ENCODE data around the gene VPS18.
A peak's percentile ranks its signal among the peaks of the same experiment; 100 is the strongest.

The VPS18 gene

DNA sequence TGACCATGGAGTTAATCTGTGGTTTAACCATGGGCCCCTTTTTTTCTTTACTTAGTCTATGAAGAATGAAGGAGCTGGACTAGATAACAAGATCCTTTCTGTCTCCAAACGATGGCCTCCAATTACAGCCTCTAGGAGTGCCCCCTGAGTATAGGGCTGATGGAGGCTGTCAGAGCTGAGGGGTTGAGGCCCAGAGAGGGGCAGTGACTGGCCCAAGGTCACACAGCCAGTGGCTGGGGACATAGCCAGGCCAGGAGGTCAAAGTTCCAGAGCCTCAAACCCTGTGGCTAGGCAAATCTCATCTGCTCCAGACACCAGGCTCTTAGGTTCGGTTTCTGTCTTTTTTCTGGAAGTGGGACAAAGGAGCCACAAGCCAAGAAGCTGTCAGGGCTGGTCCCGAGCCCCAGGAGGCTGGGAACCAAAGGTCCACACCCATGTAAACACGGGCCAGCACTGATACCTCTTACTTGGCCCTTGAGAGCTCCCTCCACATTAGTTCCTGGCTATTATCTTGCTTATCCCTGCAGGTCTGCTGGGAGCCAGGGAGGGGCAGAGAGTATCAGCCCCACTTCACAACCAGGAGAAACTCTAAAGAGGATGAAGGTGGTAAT, 30.5 kb upstream of the VPS18 start:
- no peak for DNase-seq
- H3K27me3 ChIP-seq (ENCODE audit: insufficient read depth, low read depth, severe bottlenecking) = no peaks in the 10 kb centered on the region
- H3K4me3 ChIP-seq (ENCODE audit: low read depth, low read length) = no peak overlapping the region
- no peaks in the 10 kb centered on the region for H3K36me3 ChIP-seq
- peak overlapping the region; percentile 44; the same call in 1 of the 2 replicates for H3K27ac ChIP-seq
- TF ChIP-seq, protein P1, sequence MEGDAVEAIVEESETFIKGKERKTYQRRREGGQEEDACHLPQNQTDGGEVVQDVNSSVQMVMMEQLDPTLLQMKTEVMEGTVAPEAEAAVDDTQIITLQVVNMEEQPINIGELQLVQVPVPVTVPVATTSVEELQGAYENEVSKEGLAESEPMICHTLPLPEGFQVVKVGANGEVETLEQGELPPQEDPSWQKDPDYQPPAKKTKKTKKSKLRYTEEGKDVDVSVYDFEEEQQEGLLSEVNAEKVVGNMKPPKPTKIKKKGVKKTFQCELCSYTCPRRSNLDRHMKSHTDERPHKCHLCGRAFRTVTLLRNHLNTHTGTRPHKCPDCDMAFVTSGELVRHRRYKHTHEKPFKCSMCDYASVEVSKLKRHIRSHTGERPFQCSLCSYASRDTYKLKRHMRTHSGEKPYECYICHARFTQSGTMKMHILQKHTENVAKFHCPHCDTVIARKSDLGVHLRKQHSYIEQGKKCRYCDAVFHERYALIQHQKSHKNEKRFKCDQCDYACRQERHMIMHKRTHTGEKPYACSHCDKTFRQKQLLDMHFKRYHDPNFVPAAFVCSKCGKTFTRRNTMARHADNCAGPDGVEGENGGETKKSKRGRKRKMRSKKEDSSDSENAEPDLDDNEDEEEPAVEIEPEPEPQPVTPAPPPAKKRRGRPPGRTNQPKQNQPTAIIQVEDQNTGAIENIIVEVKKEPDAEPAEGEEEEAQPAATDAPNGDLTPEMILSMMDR (IDR thresholded peaks at IDR 0.05; ENCODE audit: low read depth, low read length) = no peak
- H3K9me3 ChIP-seq (ENCODE audit: severe bottlenecking) = no peaks in the 10 kb centered on the region

DNA sequence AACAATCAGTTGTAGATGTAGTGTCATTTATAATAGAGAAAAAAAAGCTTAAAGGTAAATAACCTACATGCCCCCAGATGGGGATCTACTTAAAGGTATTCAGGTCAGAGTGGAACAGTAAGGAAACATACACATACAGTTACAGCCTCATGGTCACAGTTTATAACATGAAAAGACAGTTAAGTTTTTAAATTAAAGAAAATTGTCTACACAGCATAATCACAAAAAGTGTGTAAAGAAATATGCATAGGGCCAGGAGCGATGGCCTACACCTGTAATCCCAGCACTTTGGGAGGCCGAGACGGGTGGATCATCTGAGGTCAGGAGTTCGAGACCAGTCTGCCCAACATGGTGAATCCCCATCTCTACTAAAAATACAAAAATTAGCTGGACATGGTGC, 27.1 kb upstream of the VPS18 start:
- H3K27ac ChIP-seq = no peak overlapping the region
- H3K36me3 ChIP-seq = no peaks in the 10 kb centered on the region
- DNase-seq = no peak
- no peak overlapping the region for H3K4me3 ChIP-seq (ENCODE audit: low read depth, low read length)
- TF ChIP-seq, protein P1 (IDR thresholded peaks at IDR 0.05; ENCODE audit: low read depth, low read length) = no peak
- no peaks in the 10 kb centered on the region for H3K27me3 ChIP-seq (ENCODE audit: insufficient read depth, low read depth, severe bottlenecking)
- no peaks in the 10 kb centered on the region for H3K9me3 ChIP-seq (ENCODE audit: severe bottlenecking)

DNA sequence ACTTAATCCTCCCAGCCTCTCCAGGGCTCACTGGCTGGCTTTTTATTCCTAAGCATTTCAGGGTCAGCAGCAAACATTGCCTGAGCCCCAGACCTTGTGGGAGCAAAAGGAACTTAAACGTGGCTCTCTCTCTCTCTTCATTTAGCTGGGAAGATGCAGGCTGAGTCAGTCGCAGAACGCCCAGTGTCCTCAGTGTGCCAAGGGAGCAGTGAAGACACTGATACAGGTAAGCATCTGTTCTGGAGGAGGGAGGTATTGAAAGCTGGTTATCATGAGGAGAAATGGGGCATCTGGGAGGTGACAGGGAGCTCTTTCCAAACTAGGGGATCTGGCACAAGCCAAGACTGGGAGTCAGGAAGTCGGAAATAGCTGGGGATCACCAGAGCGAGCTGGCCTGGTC, 24.6 kb upstream of the VPS18 start:
- no peaks in the 10 kb centered on the region for H3K36me3 ChIP-seq
- no peaks in the 10 kb centered on the region for H3K9me3 ChIP-seq (ENCODE audit: severe bottlenecking)
- no peak overlapping the region for H3K4me3 ChIP-seq (ENCODE audit: low read depth, low read length)
- H3K27me3 ChIP-seq (ENCODE audit: insufficient read depth, low read depth, severe bottlenecking) = no peaks in the 10 kb centered on the region
- DNase-seq = no peak
- TF ChIP-seq, protein P1 (IDR thresholded peaks at IDR 0.05; ENCODE audit: low read depth, low read length) = no peak
- no peak overlapping the region; the same call in 1 of the 2 replicates for H3K27ac ChIP-seq

DNA sequence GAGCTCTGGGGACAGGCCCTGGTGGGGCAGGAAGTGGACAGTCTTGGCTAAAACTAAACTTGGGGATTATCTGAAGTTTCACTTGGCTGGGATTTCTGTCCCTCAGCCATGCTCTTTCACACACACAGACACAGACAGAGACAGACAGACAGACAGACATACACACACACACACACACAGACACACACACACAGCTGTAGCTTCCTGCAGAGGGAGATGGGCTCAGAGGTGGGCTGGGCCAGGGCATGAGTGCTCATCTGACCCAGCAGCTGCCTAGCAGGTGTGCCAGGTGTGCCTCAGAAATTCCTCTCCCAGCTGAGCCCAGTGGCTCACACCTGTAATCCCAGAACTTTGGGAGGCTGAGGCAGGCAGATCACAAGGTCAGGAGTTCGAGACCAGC, 23.5 kb upstream of the VPS18 start:
- H3K27ac ChIP-seq = no peak overlapping the region
- no peaks in the 10 kb centered on the region for H3K9me3 ChIP-seq (ENCODE audit: severe bottlenecking)
- no peak overlapping the region for H3K4me3 ChIP-seq (ENCODE audit: low read depth, low read length)
- TF ChIP-seq, protein P1 (IDR thresholded peaks at IDR 0.05; ENCODE audit: low read depth, low read length) = no peak
- DNase-seq = no peak
- no peaks in the 10 kb centered on the region for H3K36me3 ChIP-seq
- H3K27me3 ChIP-seq (ENCODE audit: insufficient read depth, low read depth, severe bottlenecking) = no peaks in the 10 kb centered on the region

DNA sequence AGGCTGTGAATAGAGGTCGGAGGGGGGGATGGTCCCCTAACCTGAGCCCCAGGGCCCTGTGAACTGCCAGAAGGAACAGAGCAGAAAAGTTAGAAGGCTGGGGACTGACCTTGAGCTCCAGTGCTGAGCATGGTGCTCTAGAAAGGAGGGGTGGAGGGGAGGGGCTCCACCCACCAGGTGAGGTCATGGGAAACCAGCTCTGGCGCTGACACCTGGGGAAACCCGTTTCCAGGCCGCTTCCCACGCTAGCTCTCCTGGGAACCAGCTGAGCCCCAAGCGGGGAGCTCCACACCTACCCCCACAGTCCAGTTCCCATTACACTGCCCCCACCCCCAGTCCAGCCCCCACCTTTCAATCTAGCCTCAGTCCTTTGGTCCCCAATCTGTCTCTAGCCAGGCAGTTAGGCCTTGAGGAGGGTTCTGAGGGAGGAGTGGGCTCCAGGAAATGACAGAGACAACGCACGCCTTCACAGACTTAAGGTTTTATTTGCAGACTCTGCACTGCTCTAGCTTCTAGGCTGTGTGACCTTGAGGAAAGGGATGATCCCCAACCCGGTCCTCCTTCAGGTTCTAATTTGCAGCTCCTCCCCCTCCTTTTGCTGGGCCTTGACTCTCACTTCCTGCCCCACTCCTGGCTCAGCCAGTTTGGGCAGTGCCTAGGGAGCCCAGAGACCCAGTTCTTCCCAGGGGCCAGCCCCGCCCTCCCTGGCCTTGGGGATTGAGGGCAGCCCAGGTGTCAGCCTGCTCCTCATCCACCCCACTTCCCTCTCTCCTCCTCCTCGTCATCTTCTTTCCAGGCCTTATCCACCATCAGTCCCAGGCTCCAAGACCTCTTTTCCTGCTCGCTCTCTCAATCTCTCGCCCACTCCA, 22.3 kb upstream of the VPS18 start:
- no peak overlapping the region for H3K4me3 ChIP-seq (ENCODE audit: low read depth, low read length)
- no peaks in the 10 kb centered on the region for H3K36me3 ChIP-seq
- no peak for DNase-seq
- no peaks in the 10 kb centered on the region for H3K27me3 ChIP-seq (ENCODE audit: insufficient read depth, low read depth, severe bottlenecking)
- H3K27ac ChIP-seq = no peak overlapping the region
- no peaks in the 10 kb centered on the region for H3K9me3 ChIP-seq (ENCODE audit: severe bottlenecking)
- TF ChIP-seq, protein P1 (IDR thresholded peaks at IDR 0.05; ENCODE audit: low read depth, low read length) = no peak

Measured in WERI-Rb-1 (cell line).